HG03139 (cell line): Measurements from ENCODE around the gene FCF1.
A peak's percentile ranks its signal among the peaks of the same experiment; 100 is the strongest.

Source experiments
- ATAC-seq: cut with Tn5 transposase; IDR thresholded peaks from one replicate; pipeline ENCODE4 v1.9.1; 2021; ENCODE audit not compliant: unreplicated experiment

Gene FCF1

GRCh38 chr14:74762917-74763802, 50.2 kb downstream of the FCF1 start, which contains the start of gene YLPM1:
Gene YLPM1 (plus strand): TSS chr14:74763316. CDS start chr14:74763490, 174 bp downstream.
- ATAC-seq = peak; percentile 82

- ATAC-seq = no peak
Observed at GRCh38 chr14:74763803-74764531, 51.0 kb downstream of the FCF1 start.

- ATAC-seq = no peak
Observed at GRCh38 chr14:74765721-74766120, 52.8 kb downstream of the FCF1 start.

- ATAC-seq = no peak
Observed at GRCh38 chr14:74771399-74771798, 58.5 kb downstream of the FCF1 start.

- ATAC-seq = no peak
Observed at GRCh38 chr14:74784634-74785033, 71.7 kb downstream of the FCF1 start.

GRCh38 chr14:74785056-74785613, 72.2 kb downstream of the FCF1 start:
- ATAC-seq = no peak

- ATAC-seq = no peak
Observed at GRCh38 chr14:74786796-74787315, 73.9 kb downstream of the FCF1 start.
